GM23248 (cell line): ENCODE measurements around the gene PI3.

Experiments
- EZH2 ChIP-seq: fragments of 200-600 bp; sonication (generic); IDR thresholded peaks from 2 replicates; pipeline ENCODE4 v1.6.1; 2018; ENCODE audit warnings: antibody characterized with exemption, mild to moderate bottlenecking; ENCODE audit not compliant: insufficient read depth, poor library complexity, severe bottlenecking
- EZH2phosphoT487 ChIP-seq: fragments of 200-600 bp; sonication (generic); IDR thresholded peaks from 2 replicates; pipeline ENCODE4 v1.6.1; 2018; ENCODE audit warnings: antibody characterized with exemption, moderate library complexity, mild to moderate bottlenecking, low read depth; ENCODE audit not compliant: insufficient read depth

DNA sequence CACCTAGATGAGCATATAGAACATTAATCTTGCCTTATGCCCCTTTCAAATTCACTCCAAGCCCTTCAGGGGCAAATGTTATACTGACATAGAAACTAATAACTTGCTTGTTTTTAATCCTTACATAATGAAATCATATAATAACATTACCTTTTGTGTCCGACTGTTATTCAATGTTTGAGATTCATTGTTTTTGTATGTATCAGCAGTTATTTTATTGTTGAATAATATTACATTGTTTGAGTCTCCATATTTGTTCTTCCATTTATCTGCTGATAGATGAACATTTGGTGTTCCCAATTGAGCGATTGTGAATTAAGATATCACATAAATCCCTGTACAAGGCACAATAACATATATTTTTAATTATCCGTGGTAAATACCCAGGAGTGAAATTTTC, 38.1 kb downstream of the PI3 start:
- TF ChIP-seq EZH2 (no peak), EZH2phosphoT487 (no peak)
